A673 (cell line): ENCODE results near the gene EIF3D.

Source experiments
- EZH2 ChIP-seq: fragments of 200-600 bp; sonication (generic); IDR thresholded peaks from 2 replicates; pipeline ENCODE4 v1.6.1; 2017; ENCODE audit warnings: borderline replicate concordance, low read depth, mild to moderate bottlenecking, mixed read lengths, antibody characterized with exemption, low read length; ENCODE audit not compliant: poor library complexity, severe bottlenecking
- TF ChIP-seq, protein P1 (sequence below): fragments of 300-800, 200-600 bp; sonication (generic); conservative IDR thresholded peaks from 2 replicates; pipeline ENCODE4 v1.5.1; 2017; ENCODE audit warnings: low read depth, mild to moderate bottlenecking, antibody characterized with exemption, low read length, moderate library complexity, mixed read lengths

GRCh38 chr22:36546932-36547331, 18.0 kb upstream of the EIF3D start:
- TF ChIP-seq, protein P1, sequence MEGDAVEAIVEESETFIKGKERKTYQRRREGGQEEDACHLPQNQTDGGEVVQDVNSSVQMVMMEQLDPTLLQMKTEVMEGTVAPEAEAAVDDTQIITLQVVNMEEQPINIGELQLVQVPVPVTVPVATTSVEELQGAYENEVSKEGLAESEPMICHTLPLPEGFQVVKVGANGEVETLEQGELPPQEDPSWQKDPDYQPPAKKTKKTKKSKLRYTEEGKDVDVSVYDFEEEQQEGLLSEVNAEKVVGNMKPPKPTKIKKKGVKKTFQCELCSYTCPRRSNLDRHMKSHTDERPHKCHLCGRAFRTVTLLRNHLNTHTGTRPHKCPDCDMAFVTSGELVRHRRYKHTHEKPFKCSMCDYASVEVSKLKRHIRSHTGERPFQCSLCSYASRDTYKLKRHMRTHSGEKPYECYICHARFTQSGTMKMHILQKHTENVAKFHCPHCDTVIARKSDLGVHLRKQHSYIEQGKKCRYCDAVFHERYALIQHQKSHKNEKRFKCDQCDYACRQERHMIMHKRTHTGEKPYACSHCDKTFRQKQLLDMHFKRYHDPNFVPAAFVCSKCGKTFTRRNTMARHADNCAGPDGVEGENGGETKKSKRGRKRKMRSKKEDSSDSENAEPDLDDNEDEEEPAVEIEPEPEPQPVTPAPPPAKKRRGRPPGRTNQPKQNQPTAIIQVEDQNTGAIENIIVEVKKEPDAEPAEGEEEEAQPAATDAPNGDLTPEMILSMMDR = no peak
- TF ChIP-seq EZH2 = no peak
